GM19463 (cell line): ENCODE measurements around the gene RRAS.

Source experiments
- ATAC-seq: cut with Tn5 transposase; IDR thresholded peaks from one replicate; pipeline ENCODE4 v1.9.1; 2021; ENCODE audit warnings: mild to moderate bottlenecking, moderate library complexity; ENCODE audit not compliant: unreplicated experiment

The RRAS gene

GRCh38 chr19:49596954-49597702 is 42.8 kb downstream of the RRAS start:
- ATAC-seq: no peak

- ATAC-seq: no peak
Observed at GRCh38 chr19:49596407-49596806, 43.5 kb downstream of the RRAS start.

GRCh38 chr19:49595819-49596404 is 44.0 kb downstream of the RRAS start:
- no peak for ATAC-seq

GRCh38 chr19:49594993-49595818 is 44.7 kb downstream of the RRAS start:
- ATAC-seq: no peak

GRCh38 chr19:49594157-49594992 is 45.6 kb downstream of the RRAS start:
- ATAC-seq: no peak

GRCh38 chr19:49593233-49594113 is 46.5 kb downstream of the RRAS start:
- peak; percentile 48 for ATAC-seq

- no peak for ATAC-seq
Observed at GRCh38 chr19:49592486-49593232, 47.3 kb downstream of the RRAS start.

- ATAC-seq: no peak
Observed at GRCh38 chr19:49591731-49592485, 48.0 kb downstream of the RRAS start.

GRCh38 chr19:49590971-49591730 is 48.8 kb downstream of the RRAS start, which contains the start of gene PRR12:
TSS of gene PRR12 (plus strand) at chr19:49591182. CDS start at chr19:49591655, 473 bp downstream.
- no peak for ATAC-seq

GRCh38 chr19:49590071-49590970 is 49.6 kb downstream of the RRAS start:
- peak; percentile 75 for ATAC-seq

GRCh38 chr19:49589502-49589905 is 50.4 kb downstream of the RRAS start:
- ATAC-seq: no peak

GRCh38 chr19:49588365-49589122 is 51.4 kb downstream of the RRAS start:
- no peak for ATAC-seq

GRCh38 chr19:49587227-49587626 is 52.7 kb downstream of the RRAS start:
- no peak for ATAC-seq
